ENCODE results near the gene ANKRD13D. TPM values are rescaled to one million over a fixed set of nuclear protein-coding genes. Genes with fewer than 3 reads are reported as not detected.

ANKRD13D gene
- total and polyA plus RNA-seq, 2 experiments from 2014 or later, result 20.3 to 30.8 TPM

DNA sequence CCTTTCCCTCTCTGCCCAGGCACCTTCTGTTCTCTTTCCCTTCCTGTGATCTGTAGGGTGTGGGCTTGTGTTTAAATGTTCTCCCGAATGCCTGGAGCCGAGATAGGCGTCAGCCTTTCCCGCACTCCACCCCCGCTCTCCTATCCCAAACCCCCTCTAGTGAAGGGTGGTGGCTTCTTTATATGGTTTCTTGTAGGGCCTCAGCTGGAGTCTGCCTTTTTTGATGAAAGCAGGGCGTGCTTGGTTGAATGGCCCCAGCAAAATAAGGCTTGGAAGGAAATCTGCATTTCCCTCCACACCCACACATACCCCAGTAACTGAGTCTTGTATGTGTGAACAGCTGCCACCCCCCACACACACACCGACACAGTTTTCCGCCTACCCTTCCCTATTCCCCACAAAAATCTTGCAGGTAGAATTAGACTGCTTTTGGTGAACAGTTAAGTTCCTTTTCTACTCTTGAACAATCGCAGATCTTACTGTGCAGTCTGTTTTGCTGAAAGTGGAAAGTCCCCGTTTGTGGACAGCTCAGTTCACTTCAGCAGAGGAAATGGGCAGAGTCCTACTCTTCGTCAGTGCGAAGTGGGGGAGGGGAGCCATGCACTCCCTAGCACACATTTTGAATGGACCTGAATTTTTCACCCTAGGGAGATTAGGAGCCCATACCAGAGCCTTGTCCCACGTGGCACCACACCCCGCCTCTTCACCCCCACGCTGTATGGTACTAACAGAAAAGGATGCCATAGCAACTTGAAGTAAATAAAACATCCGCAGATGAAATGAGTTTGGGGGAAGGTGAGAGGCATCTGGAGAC, 48.3 kb upstream of the ANKRD13D start:
- ATAC-seq, result peak; percentile 19
- H3K4me1 Mint-ChIP-seq, result peaks cover 32% of the 10 kb centered on the region
- H3K9me2 ChIP-seq (ENCODE audit: insufficient read depth), result no peaks in the 10 kb centered on the region
- H3K79me2 ChIP-seq (replicated peaks; ENCODE audit: insufficient read depth), result peaks cover 66% of the 10 kb centered on the region
- peaks cover 9% of the 10 kb centered on the region for H3K27me3 Mint-ChIP-seq (ENCODE audit: insufficient read depth, low read depth, poor library complexity)
- H3K36me3 Mint-ChIP-seq (ENCODE audit: low read depth), result peaks cover 56% of the 10 kb centered on the region
- H3K4me3 ChIP-seq, result peak overlapping the region; percentile 79
- no peak overlapping the region for H2AFZ ChIP-seq
- peak overlapping the region; percentile 97 for H3K4me2 ChIP-seq
- peaks cover 30% of the 10 kb centered on the region for H3F3A ChIP-seq (replicated peaks; ENCODE audit: low read depth)
- peaks cover 42% of the 10 kb centered on the region for H4K20me1 ChIP-seq (replicated peaks; ENCODE audit: insufficient read depth)
- H3K27ac ChIP-seq (ENCODE audit: low read depth), result peak overlapping the region; percentile 95
- peaks cover 32% of the 10 kb centered on the region for H3K4me1 ChIP-seq (ENCODE audit: insufficient read depth)
- peak; percentile 70 for DNase-seq (ENCODE audit: low spot score)
- H3K4me3 Mint-ChIP-seq, result peak overlapping the region; percentile 100
- peak overlapping the region; percentile 100 for H3K27ac Mint-ChIP-seq
- TF ChIP-seq ZNF331 (CRISPR knock-in tag; IDR thresholded peaks at IDR 0.05; ENCODE audit: low read depth) (no peak), POLR2AphosphoS5 (IDR thresholded peaks at IDR 0.05; ENCODE audit: low read depth) (0 out of 2 replicates have a peak, but pooled peaks have one; percentile 16)
- peaks cover 29% of the 10 kb centered on the region for H3K36me3 ChIP-seq (ENCODE audit: insufficient read depth)
- no peaks in the 10 kb centered on the region for H3K27me3 ChIP-seq (ENCODE audit: insufficient read depth)
- H3K9me3 Mint-ChIP-seq, result no peaks in the 10 kb centered on the region

DNA sequence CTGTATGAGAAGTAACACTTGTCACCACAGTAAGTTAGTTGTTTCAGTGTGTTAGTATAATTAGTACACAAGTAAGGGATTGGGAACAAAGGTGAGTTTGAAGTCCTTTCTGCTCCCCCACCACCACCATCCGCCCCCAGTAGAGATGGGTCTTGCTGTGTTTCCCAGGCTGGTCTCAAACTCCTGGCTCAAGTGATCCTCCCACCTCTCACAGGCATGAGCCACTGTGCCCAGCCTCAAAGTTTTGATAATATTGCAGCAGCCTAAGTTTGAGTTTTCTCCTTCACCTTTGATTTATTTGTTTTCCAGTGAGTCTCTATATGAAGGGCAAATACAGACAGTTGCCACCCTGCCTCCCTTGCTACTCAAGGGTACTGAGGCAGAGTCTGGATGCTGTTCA, 46.6 kb upstream of the ANKRD13D start:
- Histone ChIP-seq H3K4me3 (peak overlapping the region; percentile 79), H3K4me1 (ENCODE audit: insufficient read depth) (peaks cover 32% of the 10 kb centered on the region), H3K9me2 (ENCODE audit: insufficient read depth) (no peaks in the 10 kb centered on the region), H3K27me3 (ENCODE audit: insufficient read depth) (no peaks in the 10 kb centered on the region), H4K20me1 (replicated peaks; ENCODE audit: insufficient read depth) (peaks cover 46% of the 10 kb centered on the region), H2AFZ (no peak overlapping the region), H3F3A (replicated peaks; ENCODE audit: low read depth) (peaks cover 38% of the 10 kb centered on the region), H3K27ac (ENCODE audit: low read depth) (peak overlapping the region; percentile 70; the same call in 1 of the 2 replicates), H3K36me3 (ENCODE audit: insufficient read depth) (peaks cover 43% of the 10 kb centered on the region), H3K79me2 (replicated peaks; ENCODE audit: insufficient read depth) (peaks cover 68% of the 10 kb centered on the region), H3K4me2 (peak overlapping the region; percentile 97; the same call in 1 of the 2 replicates)
- Mint-ChIP-seq H3K27ac (peak overlapping the region; percentile 25; the same call in 1 of the 2 replicates), H3K36me3 (ENCODE audit: low read depth) (peaks cover 73% of the 10 kb centered on the region), H3K4me1 (peaks cover 32% of the 10 kb centered on the region), H3K27me3 (ENCODE audit: insufficient read depth, low read depth, poor library complexity) (peaks cover 11% of the 10 kb centered on the region), H3K9me3 (no peaks in the 10 kb centered on the region), H3K4me3 (peak overlapping the region; percentile 100)
- DNase-seq (ENCODE audit: low spot score), result no peak
- no peak for ATAC-seq
- TF ChIP-seq EZH2phosphoT487 (IDR thresholded peaks at IDR 0.05; ENCODE audit: unreplicated experiment), result no peak
- TF ChIP-seq ZNF331 (CRISPR knock-in tag; IDR thresholded peaks at IDR 0.05; ENCODE audit: low read depth), result no peak
- TF ChIP-seq, protein P1, sequence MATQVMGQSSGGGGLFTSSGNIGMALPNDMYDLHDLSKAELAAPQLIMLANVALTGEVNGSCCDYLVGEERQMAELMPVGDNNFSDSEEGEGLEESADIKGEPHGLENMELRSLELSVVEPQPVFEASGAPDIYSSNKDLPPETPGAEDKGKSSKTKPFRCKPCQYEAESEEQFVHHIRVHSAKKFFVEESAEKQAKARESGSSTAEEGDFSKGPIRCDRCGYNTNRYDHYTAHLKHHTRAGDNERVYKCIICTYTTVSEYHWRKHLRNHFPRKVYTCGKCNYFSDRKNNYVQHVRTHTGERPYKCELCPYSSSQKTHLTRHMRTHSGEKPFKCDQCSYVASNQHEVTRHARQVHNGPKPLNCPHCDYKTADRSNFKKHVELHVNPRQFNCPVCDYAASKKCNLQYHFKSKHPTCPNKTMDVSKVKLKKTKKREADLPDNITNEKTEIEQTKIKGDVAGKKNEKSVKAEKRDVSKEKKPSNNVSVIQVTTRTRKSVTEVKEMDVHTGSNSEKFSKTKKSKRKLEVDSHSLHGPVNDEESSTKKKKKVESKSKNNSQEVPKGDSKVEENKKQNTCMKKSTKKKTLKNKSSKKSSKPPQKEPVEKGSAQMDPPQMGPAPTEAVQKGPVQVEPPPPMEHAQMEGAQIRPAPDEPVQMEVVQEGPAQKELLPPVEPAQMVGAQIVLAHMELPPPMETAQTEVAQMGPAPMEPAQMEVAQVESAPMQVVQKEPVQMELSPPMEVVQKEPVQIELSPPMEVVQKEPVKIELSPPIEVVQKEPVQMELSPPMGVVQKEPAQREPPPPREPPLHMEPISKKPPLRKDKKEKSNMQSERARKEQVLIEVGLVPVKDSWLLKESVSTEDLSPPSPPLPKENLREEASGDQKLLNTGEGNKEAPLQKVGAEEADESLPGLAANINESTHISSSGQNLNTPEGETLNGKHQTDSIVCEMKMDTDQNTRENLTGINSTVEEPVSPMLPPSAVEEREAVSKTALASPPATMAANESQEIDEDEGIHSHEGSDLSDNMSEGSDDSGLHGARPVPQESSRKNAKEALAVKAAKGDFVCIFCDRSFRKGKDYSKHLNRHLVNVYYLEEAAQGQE (IDR thresholded peaks at IDR 0.05; ENCODE audit: unreplicated experiment), result no peak
- TF ChIP-seq JUNB (IDR thresholded peaks at IDR 0.05; ENCODE audit: unreplicated experiment), result no peak
- TF ChIP-seq CREB1 (CRISPR knock-in tag; IDR thresholded peaks at IDR 0.05; ENCODE audit: low read depth), result no peak
- TF ChIP-seq EZH2 (IDR thresholded peaks at IDR 0.05; ENCODE audit: low read depth, unreplicated experiment), result no peak
- TF ChIP-seq NANOG (IDR thresholded peaks at IDR 0.05; ENCODE audit: borderline replicate concordance), result no peak
- no peak for TF ChIP-seq STAT1 (IDR thresholded peaks at IDR 0.05; ENCODE audit: unreplicated experiment)
- no peak for TF ChIP-seq POLR2AphosphoS5 (IDR thresholded peaks at IDR 0.05; ENCODE audit: low read depth)
- TF ChIP-seq ZNF114 (CRISPR knock-in tag; IDR thresholded peaks at IDR 0.05), result no peak
- TF ChIP-seq, protein P2, sequence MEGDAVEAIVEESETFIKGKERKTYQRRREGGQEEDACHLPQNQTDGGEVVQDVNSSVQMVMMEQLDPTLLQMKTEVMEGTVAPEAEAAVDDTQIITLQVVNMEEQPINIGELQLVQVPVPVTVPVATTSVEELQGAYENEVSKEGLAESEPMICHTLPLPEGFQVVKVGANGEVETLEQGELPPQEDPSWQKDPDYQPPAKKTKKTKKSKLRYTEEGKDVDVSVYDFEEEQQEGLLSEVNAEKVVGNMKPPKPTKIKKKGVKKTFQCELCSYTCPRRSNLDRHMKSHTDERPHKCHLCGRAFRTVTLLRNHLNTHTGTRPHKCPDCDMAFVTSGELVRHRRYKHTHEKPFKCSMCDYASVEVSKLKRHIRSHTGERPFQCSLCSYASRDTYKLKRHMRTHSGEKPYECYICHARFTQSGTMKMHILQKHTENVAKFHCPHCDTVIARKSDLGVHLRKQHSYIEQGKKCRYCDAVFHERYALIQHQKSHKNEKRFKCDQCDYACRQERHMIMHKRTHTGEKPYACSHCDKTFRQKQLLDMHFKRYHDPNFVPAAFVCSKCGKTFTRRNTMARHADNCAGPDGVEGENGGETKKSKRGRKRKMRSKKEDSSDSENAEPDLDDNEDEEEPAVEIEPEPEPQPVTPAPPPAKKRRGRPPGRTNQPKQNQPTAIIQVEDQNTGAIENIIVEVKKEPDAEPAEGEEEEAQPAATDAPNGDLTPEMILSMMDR (conservative IDR thresholded peaks at IDR 0.05; ENCODE audit: low read depth in 2 of 2), result no peak
- TF ChIP-seq, protein P3, sequence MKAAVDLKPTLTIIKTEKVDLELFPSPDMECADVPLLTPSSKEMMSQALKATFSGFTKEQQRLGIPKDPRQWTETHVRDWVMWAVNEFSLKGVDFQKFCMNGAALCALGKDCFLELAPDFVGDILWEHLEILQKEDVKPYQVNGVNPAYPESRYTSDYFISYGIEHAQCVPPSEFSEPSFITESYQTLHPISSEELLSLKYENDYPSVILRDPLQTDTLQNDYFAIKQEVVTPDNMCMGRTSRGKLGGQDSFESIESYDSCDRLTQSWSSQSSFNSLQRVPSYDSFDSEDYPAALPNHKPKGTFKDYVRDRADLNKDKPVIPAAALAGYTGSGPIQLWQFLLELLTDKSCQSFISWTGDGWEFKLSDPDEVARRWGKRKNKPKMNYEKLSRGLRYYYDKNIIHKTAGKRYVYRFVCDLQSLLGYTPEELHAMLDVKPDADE (IDR thresholded peaks at IDR 0.05), result no peak
